ENCODE data around the gene SKAP2.

Gene SKAP2

GRCh38 chr7:26627891-26628341, 236.5 kb downstream of the SKAP2 start:
- H3K4me3 ChIP-seq (ENCODE audit: low read depth, low read length) = no peak overlapping the region
- no peaks in the 10 kb centered on the region for H3K4me1 ChIP-seq (ENCODE audit: control insufficient read depth, insufficient read depth, low read length)
- no peak for TF ChIP-seq ZNF37A (tag by site-specific recombination; IDR thresholded peaks at IDR 0.05)
- TF ChIP-seq ZNF596 (tag by site-specific recombination; IDR thresholded peaks at IDR 0.05) = no peak
- TF ChIP-seq ZNF133 (tag by site-specific recombination; IDR thresholded peaks at IDR 0.05) = no peak
- no peak for TF ChIP-seq ZNF394 (tag by site-specific recombination; IDR thresholded peaks at IDR 0.05; ENCODE audit: borderline replicate concordance)
- no peak for TF ChIP-seq ZNF580 (tag by site-specific recombination; IDR thresholded peaks at IDR 0.05)
- TF ChIP-seq ZSCAN30 (tag by site-specific recombination; IDR thresholded peaks at IDR 0.05) = no peak
- TF ChIP-seq GLIS2 (tag by site-specific recombination; IDR thresholded peaks at IDR 0.05) = no peak
- no peak for TF ChIP-seq KLF9 (tag by site-specific recombination; IDR thresholded peaks at IDR 0.05; ENCODE audit: low read depth)
- no peak for TF ChIP-seq SP2 (tag by site-specific recombination; IDR thresholded peaks at IDR 0.05)
- TF ChIP-seq ZNF23 (tag by site-specific recombination; IDR thresholded peaks at IDR 0.05; ENCODE audit: borderline replicate concordance) = no peak
- no peak for TF ChIP-seq GLIS1 (tag by site-specific recombination; IDR thresholded peaks at IDR 0.05)
- TF ChIP-seq ZSCAN18 (tag by site-specific recombination; IDR thresholded peaks at IDR 0.05) = no peak
- TF ChIP-seq ZIC2 (tag by site-specific recombination; IDR thresholded peaks at IDR 0.05) = no peak
- TF ChIP-seq ZNF121 (tag by site-specific recombination; IDR thresholded peaks at IDR 0.05) = no peak
- no peak for TF ChIP-seq ZNF169 (tag by site-specific recombination; IDR thresholded peaks at IDR 0.05)
- no peak for TF ChIP-seq SP7 (tag by site-specific recombination; IDR thresholded peaks at IDR 0.05)
- TF ChIP-seq ZNF558 (tag by site-specific recombination; IDR thresholded peaks at IDR 0.05) = no peak
- TF ChIP-seq ZNF510 (tag by site-specific recombination; IDR thresholded peaks at IDR 0.05; ENCODE audit: insufficient replicate concordance) = no peak
- no peak for TF ChIP-seq KLF10 (tag by site-specific recombination; IDR thresholded peaks at IDR 0.05)
- no peak for TF ChIP-seq ZNF433 (tag by site-specific recombination; IDR thresholded peaks at IDR 0.05; ENCODE audit: low read depth)
- no peaks in the 10 kb centered on the region for H3K36me3 ChIP-seq (ENCODE audit: control insufficient read depth in 2 of 2, insufficient read depth in 1 of 2, low read length in 2 of 2)
- CTCF ChIA-PET = no interaction called here
- no peaks in the 10 kb centered on the region for H3K9me3 ChIP-seq (ENCODE audit: control insufficient read depth, insufficient read depth, low read depth, low read length)
- no peak overlapping the region for H3K27ac ChIP-seq (ENCODE audit: extremely low read depth, low read depth, low read length)
- POLR2A ChIA-PET = interaction anchor here (0.6 kb wide), 1 partner anchor 278 kb away, joined by 3 read pairs; no protein-coding TSS in a partner anchor

- H3K9me3 ChIP-seq (ENCODE audit: control insufficient read depth, insufficient read depth, low read depth, low read length) = no peaks in the 10 kb centered on the region
- H3K36me3 ChIP-seq (ENCODE audit: control insufficient read depth in 2 of 2, insufficient read depth in 1 of 2, low read length in 2 of 2) = no peaks in the 10 kb centered on the region
- ChIA-PET CTCF (no interaction called here), POLR2A (no interaction called here)
- no peaks in the 10 kb centered on the region for H3K4me1 ChIP-seq (ENCODE audit: control insufficient read depth, insufficient read depth, low read length)
- no peak overlapping the region for H3K27ac ChIP-seq (ENCODE audit: extremely low read depth, low read depth, low read length)
- H3K4me3 ChIP-seq (ENCODE audit: low read depth, low read length) = no peak overlapping the region
- no peak for TF ChIP-seq ZNF133 (tag by site-specific recombination; IDR thresholded peaks at IDR 0.05)
- TF ChIP-seq ZNF585B (tag by site-specific recombination; IDR thresholded peaks at IDR 0.05) = no peak
- no peak for TF ChIP-seq ZNF664 (tag by site-specific recombination; IDR thresholded peaks at IDR 0.05)
- TF ChIP-seq ZFP37 (tag by site-specific recombination; IDR thresholded peaks at IDR 0.05) = no peak
- no peak for TF ChIP-seq ZNF112 (tag by site-specific recombination; IDR thresholded peaks at IDR 0.05)
- no peak for TF ChIP-seq ZNF521 (tag by site-specific recombination; IDR thresholded peaks at IDR 0.05)
- TF ChIP-seq ZNF221 (tag by site-specific recombination; IDR thresholded peaks at IDR 0.05; ENCODE audit: borderline replicate concordance) = no peak
- no peak for TF ChIP-seq OVOL3 (tag by site-specific recombination; IDR thresholded peaks at IDR 0.05)
- no peak for TF ChIP-seq ZBTB10 (tag by site-specific recombination; IDR thresholded peaks at IDR 0.05)
- no peak for TF ChIP-seq ZSCAN5A (tag by site-specific recombination; IDR thresholded peaks at IDR 0.05)
- TF ChIP-seq ZNF626 (tag by site-specific recombination; IDR thresholded peaks at IDR 0.05) = no peak
- no peak for TF ChIP-seq KLF16 (tag by site-specific recombination; IDR thresholded peaks at IDR 0.05)
- no peak for TF ChIP-seq ZNF202 (tag by site-specific recombination; IDR thresholded peaks at IDR 0.05; ENCODE audit: borderline replicate concordance)
- no peak for TF ChIP-seq ZNF248 (tag by site-specific recombination; IDR thresholded peaks at IDR 0.05)
- TF ChIP-seq KLF9 (tag by site-specific recombination; IDR thresholded peaks at IDR 0.05; ENCODE audit: low read depth) = no peak
- TF ChIP-seq RBAK (tag by site-specific recombination; IDR thresholded peaks at IDR 0.05) = no peak
Measured at GRCh38 chr7:26627221-26627620, 237.2 kb downstream of the SKAP2 start.
